ENCODE data around the gene SLFN13. TPM values are rescaled to one million over a fixed set of nuclear protein-coding genes. Genes with fewer than 3 reads are reported as not detected.

The SLFN13 gene
- total and polyA plus RNA-seq, 2 of the 4 experiments (the other 2 are of a cell fraction): 1.7 to 3.9 TPM

- H3K9me3 ChIP-seq (ENCODE audit: control insufficient read depth, insufficient read depth, low read length): peaks cover 2% of the 10 kb centered on the region
- peak overlapping the region in 1 of 2 experiments; percentile 90; a peak in 1 of 4 replicates for H4K8ac ChIP-seq (ENCODE audit: low read depth in 2 of 2, low read length in 2 of 2)
- TF ChIP-seq RAD21 (IDR thresholded peaks at IDR 0.05; ENCODE audit: low read length): no peak
- no peak for TF ChIP-seq MAZ (IDR thresholded peaks at IDR 0.05; ENCODE audit: borderline replicate concordance, low read depth, low read length)
- TF ChIP-seq CHD1 (IDR thresholded peaks at IDR 0.05; ENCODE audit: low read depth, low read length): no peak
- no peak for TF ChIP-seq BHLHE40 (IDR thresholded peaks at IDR 0.05; ENCODE audit: low read depth, low read length)
- no peak for TF ChIP-seq MXI1 (IDR thresholded peaks at IDR 0.05; ENCODE audit: borderline replicate concordance, low read depth, low read length)
- no peak for TF ChIP-seq POLR2A (IDR thresholded peaks at IDR 0.05; ENCODE audit: low read depth, low read length)
- TF ChIP-seq USF2 (IDR thresholded peaks at IDR 0.05; ENCODE audit: low read depth, low read length): no peak
- TF ChIP-seq RFX5 (IDR thresholded peaks at IDR 0.05; ENCODE audit: low read depth, low read length): no peak
- no peak for TF ChIP-seq CEBPB (IDR thresholded peaks at IDR 0.05; ENCODE audit: low read depth, low read length)
- no peak for TF ChIP-seq NFE2L2 (IDR thresholded peaks at IDR 0.05; ENCODE audit: low read depth, low read length)
- TF ChIP-seq CTCF (conservative IDR thresholded peaks at IDR 0.05; ENCODE audit: low read depth, low read length): no peak
- no peak for TF ChIP-seq SMC3 (IDR thresholded peaks at IDR 0.05; ENCODE audit: low read depth, low read length)
- ATAC-seq (ENCODE audit: low read depth) (no peak), DNase-seq (no peak)
- no peak overlapping the region for H3K4ac ChIP-seq (ENCODE audit: low read depth, low read length)
- intact Hi-C loops (cut with micrococcal nuclease) (no loop called here), in situ Hi-C loops (cut with MboI; ENCODE audit: low sequenced_read_pairs) (no loop called here), dilution Hi-C loops (cut with HindIII; ENCODE audit: low sequenced_read_pairs, unreplicated experiment) (no loop called here)
- no peaks in the 10 kb centered on the region for H3K36me3 ChIP-seq (ENCODE audit: control insufficient read depth, insufficient read depth, low read length)
- ChIA-PET POLR2A (ENCODE audit: unreplicated experiment) (no interaction called here), CTCF (interaction anchor here (1.9 kb wide), 1 partner anchor 11 kb away, joined by 6 read pairs; no protein-coding TSS in a partner anchor)
- H3K9ac ChIP-seq (ENCODE audit: low read depth, low read length): no peak overlapping the region
- H2BK15ac ChIP-seq (ENCODE audit: low read depth, low read length): peak overlapping the region; percentile 59; the same call in 1 of the 3 replicates
- no peak overlapping the region; the same call in 1 of the 2 replicates for H3K23ac ChIP-seq (ENCODE audit: low read depth, low read length)
- H3K27me3 ChIP-seq (ENCODE audit: control insufficient read depth, insufficient read depth, low read length): peaks cover 30% of the 10 kb centered on the region
- peak overlapping the region; percentile 96 for H2AFZ ChIP-seq (replicated peaks; ENCODE audit: low read length, poor library complexity)
- peak overlapping the region; percentile 91 for H2AK9ac ChIP-seq (replicated peaks; ENCODE audit: low read depth, low read length, poor library complexity)
- 54% methylated on average over 6 of the region's 16 CpGs; no CpG with 5 or more reads in 1 of the 2 experiments for WGBS, 2 experiments (ENCODE audit: extremely low coverage in 2 of 2, insufficient read length in 1 of 2)
- H2BK20ac ChIP-seq (ENCODE audit: low read depth, low read length): no peak overlapping the region
- no peak overlapping the region for H2BK120ac ChIP-seq (ENCODE audit: low read depth, low read length)
- no peak overlapping the region for H3K14ac ChIP-seq (replicated peaks; ENCODE audit: low read depth, low read length)
- H2AK5ac ChIP-seq (ENCODE audit: low read depth, low read length): no peak overlapping the region
- H3K9me1 ChIP-seq (ENCODE audit: insufficient read depth, low read length): no peaks in the 10 kb centered on the region
- H3K27ac ChIP-seq (ENCODE audit: insufficient read depth, low read length): no peak overlapping the region
- H3K56ac ChIP-seq (ENCODE audit: extremely low read depth, insufficient read depth, low read length): no peak overlapping the region
- no peaks in the 10 kb centered on the region for H3K79me1 ChIP-seq (ENCODE audit: low read depth in 1 of 2, low read length in 2 of 2)
- H3K4me2 ChIP-seq (ENCODE audit: low read depth, low read length): no peak overlapping the region; the same call in 1 of the 2 replicates
- no peaks in the 10 kb centered on the region for H4K20me1 ChIP-seq (ENCODE audit: insufficient read depth, low read length)
- H4K5ac ChIP-seq (ENCODE audit: low read depth, low read length): no peak overlapping the region
- BruUV-seq (replicated peaks): no TSS peak
- H2BK5ac ChIP-seq (ENCODE audit: low read depth, low read length, poor library complexity, severe bottlenecking): no peak overlapping the region
- H3K4me3 ChIP-seq (ENCODE audit: insufficient read depth, low read depth, low read length): no peak overlapping the region
- no peaks in the 10 kb centered on the region for H3K4me1 ChIP-seq (ENCODE audit: control insufficient read depth, insufficient read depth, low read length)
- H4K91ac ChIP-seq (ENCODE audit: insufficient read depth, low read depth, low read length): no peak overlapping the region; the same call in 1 of the 2 replicates
- no peak overlapping the region for H3K18ac ChIP-seq (ENCODE audit: low read depth, low read length)
Measured at GRCh38 chr17:35448899-35449227, 297 bp upstream of the SLFN13 start.

All from IMR-90 (cell line).